ENCODE results near the gene KRTAP10-12. TPM values are rescaled to one million over a fixed set of nuclear protein-coding genes. Genes with fewer than 3 reads are reported as not detected.
A peak's percentile ranks its signal among the peaks of the same experiment; 100 is the strongest.

KRTAP10-12 gene
- total RNA-seq, 2 donors from 2014 or later = not detected

- no peaks in the 10 kb centered on the region for H3K9me3 Mint-ChIP-seq
- DNase-seq (ENCODE audit: low spot score) = no peak
- peaks cover 0 to 13% of the 10 kb centered on the region in 2 donors for H3K4me1 Mint-ChIP-seq (ENCODE audit: low read depth in 2 of 2)
- H3K27ac Mint-ChIP-seq = no peak overlapping the region
- H3K27me3 Mint-ChIP-seq = peaks cover 57 to 59% of the 10 kb centered on the region in 2 donors
- H3K36me3 Mint-ChIP-seq = no peaks in the 10 kb centered on the region
- no peak overlapping the region for H3K4me3 Mint-ChIP-seq
- ATAC-seq = peak in 1 of 2 donors; percentile 10
Measured at GRCh38 chr21:44697811-44698734, 1.1 kb downstream of the KRTAP10-12 start.

DNA sequence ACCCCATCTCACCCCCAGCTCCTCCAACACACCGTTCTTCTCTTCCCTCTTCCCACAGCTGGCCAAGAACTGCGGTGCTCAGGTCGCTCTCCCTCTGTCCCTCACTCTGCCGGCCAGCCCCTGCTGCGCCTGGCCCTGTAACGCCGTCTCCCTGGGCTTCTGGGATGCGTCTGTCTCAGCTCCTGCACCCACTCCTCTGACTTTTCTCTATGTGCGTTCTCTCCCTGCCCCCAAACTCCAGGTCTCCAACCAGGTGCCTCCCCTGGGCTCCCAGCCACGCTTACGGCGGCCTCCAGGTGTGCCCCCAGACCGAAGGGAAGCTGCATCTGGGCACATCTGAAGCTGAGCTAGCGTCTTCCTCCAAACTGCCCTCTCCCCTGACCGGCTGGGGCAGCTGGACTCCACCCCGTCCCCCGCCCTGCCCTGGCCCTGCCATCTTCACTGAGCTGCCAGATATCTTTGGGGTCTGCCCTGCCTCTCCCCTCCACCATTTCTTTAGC lies 2.6 kb downstream of the KRTAP10-12 start:
- Mint-ChIP-seq H3K36me3 (no peaks in the 10 kb centered on the region), H3K4me3 (no peak overlapping the region), H3K4me1 (ENCODE audit: low read depth in 2 of 2) (peaks cover 0 to 11% of the 10 kb centered on the region in 2 donors), H3K9me3 (no peaks in the 10 kb centered on the region), H3K27me3 (peaks cover 60 to 63% of the 10 kb centered on the region in 2 donors), H3K27ac (no peak overlapping the region)
- ATAC-seq = no peak
- DNase-seq (ENCODE audit: low spot score) = peak; percentile 32

GRCh38 chr21:44700101-44701022 lies 3.4 kb downstream of the KRTAP10-12 start:
- H3K4me3 Mint-ChIP-seq = no peak overlapping the region

DNA sequence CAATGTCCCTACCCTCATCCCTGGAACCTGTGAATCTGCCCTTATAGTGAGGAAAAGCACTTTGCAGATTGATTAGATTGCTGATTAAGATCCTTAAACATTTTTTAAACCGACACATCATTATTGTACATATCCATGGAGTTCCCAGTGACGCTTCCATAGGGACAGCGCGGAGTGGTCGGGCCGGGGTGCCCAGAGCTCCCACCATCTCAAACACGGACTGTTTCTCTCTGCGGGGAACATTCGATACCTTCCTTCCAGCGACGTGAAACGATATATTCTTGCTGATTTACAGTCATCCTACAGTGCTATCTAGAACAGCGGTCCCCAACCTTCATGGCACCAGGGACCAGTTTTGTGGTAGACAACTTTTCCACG lies 4.0 kb downstream of the KRTAP10-12 start:
- H3K27ac Mint-ChIP-seq = no peak overlapping the region
- H3K36me3 Mint-ChIP-seq = peaks cover 9% of the 10 kb centered on the region
- ATAC-seq = no peak
- H3K27me3 Mint-ChIP-seq = peaks cover 66 to 73% of the 10 kb centered on the region in 2 donors
- peak; percentile 53 for DNase-seq (ENCODE audit: low spot score)
- no peaks in the 10 kb centered on the region for H3K9me3 Mint-ChIP-seq
- H3K4me1 Mint-ChIP-seq (ENCODE audit: low read depth in 2 of 2) = peaks cover 4 to 15% of the 10 kb centered on the region in 2 donors
- no peak overlapping the region for H3K4me3 Mint-ChIP-seq

More at GRCh38 chr21:44700101-44701022, 3.4 kb downstream of the KRTAP10-12 start:
- H3K9me3 Mint-ChIP-seq = no peaks in the 10 kb centered on the region
- DNase-seq (ENCODE audit: low spot score) (peak; percentile 58), ATAC-seq (no peak)
- H3K36me3 Mint-ChIP-seq = peaks cover 4% of the 10 kb centered on the region
- H3K4me1 Mint-ChIP-seq (ENCODE audit: low read depth in 2 of 2) = peaks cover 0 to 11% of the 10 kb centered on the region in 2 donors
- peaks cover 63 to 68% of the 10 kb centered on the region in 2 donors for H3K27me3 Mint-ChIP-seq
- H3K27ac Mint-ChIP-seq = no peak overlapping the region

DNA sequence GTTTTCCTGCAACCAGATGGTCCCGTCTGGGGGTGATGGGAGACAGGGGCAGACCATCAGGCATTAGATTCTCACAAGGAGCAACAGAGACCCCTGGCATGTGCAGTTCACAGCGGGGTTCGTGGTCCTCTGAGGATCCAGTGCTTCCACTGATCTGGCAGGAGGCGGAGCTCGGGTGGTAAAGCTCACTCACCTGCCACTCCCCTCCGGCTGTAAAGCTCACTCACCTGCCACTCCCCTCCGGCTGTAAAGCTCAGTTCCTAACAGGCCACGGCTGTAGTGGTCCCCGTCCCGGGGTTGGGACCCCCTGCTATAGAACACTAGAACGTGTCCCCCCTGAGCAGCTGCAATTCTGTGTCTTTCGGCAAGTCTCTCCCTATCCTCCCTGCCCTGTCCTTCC lies 4.6 kb downstream of the KRTAP10-12 start:
- Mint-ChIP-seq H3K27me3 (peaks cover 61 to 69% of the 10 kb centered on the region in 2 donors), H3K36me3 (peaks cover 9% of the 10 kb centered on the region), H3K4me3 (no peak overlapping the region), H3K27ac (no peak overlapping the region), H3K9me3 (no peaks in the 10 kb centered on the region), H3K4me1 (ENCODE audit: low read depth in 2 of 2) (peaks cover 5 to 18% of the 10 kb centered on the region in 2 donors)
- DNase-seq (ENCODE audit: low spot score) (peak; percentile 42), ATAC-seq (no peak)

DNA sequence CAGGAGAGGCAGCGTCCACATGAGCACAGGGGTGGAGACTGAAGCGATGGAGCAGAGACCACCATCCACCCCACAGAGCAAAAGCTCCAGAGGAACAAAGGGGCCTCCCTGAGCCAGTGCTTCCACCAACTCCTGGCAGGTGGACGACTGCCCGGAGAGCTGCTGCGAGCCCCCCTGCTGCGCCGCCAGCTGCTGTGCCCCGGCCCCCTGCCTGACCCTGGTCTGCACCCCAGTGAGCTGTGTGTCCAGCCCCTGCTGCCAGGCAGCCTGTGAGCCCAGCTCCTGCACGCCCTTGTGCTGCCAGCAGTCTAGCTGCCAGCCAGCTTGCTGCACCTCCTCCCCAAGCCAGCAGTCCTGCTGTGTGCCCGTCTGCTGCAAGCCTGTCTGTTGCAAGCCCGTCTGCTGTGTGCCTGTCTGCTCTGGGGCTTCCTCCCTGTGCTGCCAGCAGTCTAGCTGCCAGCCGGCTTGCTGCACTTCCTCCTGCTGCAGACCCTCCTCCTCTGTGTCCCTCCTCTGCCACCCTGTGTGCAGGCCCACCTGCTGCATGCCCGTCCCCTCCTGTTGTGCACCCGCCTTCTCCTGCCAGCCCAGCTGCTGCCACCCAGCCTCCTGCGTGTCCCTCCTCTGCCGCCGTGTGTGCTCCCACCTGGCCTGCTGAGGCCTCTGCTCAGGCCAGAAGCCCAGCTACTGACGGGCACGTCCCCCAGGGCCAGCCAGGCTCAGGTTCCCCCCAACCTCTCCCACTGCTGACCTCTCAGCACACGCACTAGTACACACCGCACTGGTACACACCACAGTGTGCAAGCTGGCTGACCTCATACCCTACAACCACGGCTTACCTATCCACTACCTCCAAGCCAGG lies 5.4 kb downstream of the KRTAP10-12 start:
- no peak overlapping the region for H3K27ac Mint-ChIP-seq
- H3K9me3 Mint-ChIP-seq = no peaks in the 10 kb centered on the region
- peak in 1 of 2 donors; percentile 30 for ATAC-seq
- peak; percentile 48 for DNase-seq (ENCODE audit: low spot score)
- H3K27me3 Mint-ChIP-seq = peaks cover 54 to 63% of the 10 kb centered on the region in 2 donors
- peaks cover 5 to 18% of the 10 kb centered on the region in 2 donors for H3K4me1 Mint-ChIP-seq (ENCODE audit: low read depth in 2 of 2)
- no peak overlapping the region for H3K4me3 Mint-ChIP-seq
- H3K36me3 Mint-ChIP-seq = peaks cover 9% of the 10 kb centered on the region

DNA sequence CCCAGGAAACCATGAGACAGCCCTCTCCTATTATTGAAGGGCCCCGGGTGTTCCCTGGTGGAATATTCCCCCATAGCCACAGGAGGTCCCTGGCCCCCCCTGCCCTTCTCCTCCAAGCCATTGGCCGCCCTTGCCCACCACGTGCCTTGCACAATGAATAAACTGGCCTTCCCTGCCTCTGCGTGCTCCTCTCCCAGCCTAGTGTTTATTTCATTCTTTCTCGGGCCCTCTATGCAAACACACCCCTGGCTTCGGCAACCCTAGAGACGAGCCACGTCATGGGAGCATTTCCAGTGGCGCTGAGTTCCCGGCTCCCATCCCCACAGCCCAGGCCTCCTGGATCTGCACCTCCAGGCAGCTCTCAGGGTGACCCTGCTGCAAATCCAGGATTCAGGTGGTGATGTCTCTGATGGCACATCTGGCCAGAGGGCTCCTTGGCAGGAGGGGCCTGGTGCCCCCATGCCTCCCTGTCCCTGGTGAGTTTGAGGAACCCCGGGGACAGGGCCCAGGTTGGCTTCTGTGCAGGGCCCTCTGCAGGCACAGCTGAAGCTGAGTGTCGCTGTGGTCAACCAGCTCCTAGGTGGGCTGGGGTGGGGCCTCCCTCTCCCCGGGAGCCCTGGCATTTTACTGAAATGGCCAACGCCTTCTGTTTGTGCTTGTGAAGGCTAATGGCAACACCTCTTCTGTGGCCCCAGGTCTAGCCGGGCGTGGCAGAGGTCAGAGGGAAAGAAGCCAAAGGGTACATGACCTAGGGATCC lies 6.2 kb downstream of the KRTAP10-12 start:
- Mint-ChIP-seq H3K4me1 (ENCODE audit: low read depth in 2 of 2) (peaks cover 5 to 11% of the 10 kb centered on the region in 2 donors), H3K9me3 (no peaks in the 10 kb centered on the region), H3K4me3 (no peak overlapping the region), H3K27ac (no peak overlapping the region), H3K36me3 (peaks cover 9% of the 10 kb centered on the region), H3K27me3 (peaks cover 53 to 60% of the 10 kb centered on the region in 2 donors)
- ATAC-seq = no peak
- peak; percentile 47 for DNase-seq (ENCODE audit: low spot score)

DNA sequence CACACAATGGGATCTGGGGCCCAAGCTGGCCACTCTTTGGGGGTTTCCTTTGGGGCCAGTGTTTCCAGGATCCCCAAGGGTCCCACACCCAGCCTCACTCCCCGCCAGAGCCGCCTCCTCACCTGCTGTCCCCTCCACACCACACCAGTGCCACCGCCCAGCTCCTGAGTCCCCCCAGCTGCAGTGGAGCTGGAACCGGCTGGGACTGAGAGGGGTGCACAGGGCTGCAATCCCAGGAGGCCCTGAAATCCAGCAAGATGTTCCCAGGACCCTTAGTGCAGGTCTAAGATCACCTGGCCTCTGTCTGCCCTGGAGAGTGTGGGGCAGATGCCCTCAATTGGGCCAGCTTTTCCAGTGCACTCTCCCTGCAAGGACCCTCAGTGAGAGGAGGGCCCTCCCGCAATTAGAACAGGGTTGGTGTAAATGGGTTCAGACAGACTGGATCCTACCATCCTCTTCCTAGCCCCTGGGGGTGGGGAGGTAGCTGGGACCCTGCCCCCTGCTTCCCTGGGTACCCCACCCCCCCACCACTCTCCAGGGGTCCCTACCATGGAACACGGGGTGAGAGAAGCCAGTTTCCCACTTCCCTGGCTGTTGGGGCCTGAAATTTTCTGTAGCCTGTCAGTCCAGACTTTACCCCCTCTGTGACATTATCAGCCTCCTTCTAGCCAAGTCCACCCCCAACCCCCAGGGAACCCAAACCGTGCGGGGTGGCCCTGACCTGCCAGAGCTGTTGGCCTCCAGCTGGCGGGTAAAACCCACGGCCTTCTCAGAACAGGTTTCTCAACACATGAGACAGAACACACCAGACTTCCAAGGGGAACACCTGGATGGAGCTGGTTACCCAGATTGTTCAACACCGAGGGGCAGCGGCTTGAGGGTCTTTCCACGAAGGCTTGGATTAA lies 7.0 kb downstream of the KRTAP10-12 start:
- ATAC-seq (no peak), DNase-seq (ENCODE audit: low spot score) (peak; percentile 38)
- peaks cover 5 to 10% of the 10 kb centered on the region in 2 donors for H3K4me1 Mint-ChIP-seq (ENCODE audit: low read depth in 2 of 2)

DNA sequence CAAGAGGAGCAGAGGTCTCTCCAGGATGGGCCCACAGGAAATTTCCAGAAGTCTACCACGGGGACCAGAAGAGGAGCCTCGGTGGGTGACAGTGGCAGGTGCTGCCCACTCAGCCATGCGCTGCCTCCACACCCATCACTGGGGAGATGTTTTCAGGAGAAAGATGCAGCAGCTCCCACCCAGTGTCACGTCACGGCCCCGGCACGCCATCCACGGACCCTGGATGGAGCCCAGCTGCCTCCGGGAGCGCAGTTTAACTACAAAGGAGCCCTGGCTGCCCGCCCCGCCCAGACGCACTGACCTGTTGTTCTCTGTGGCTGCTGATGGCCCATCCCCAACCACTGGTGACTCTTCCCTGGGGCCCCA lies 7.6 kb downstream of the KRTAP10-12 start:
- DNase-seq (ENCODE audit: low spot score) (peak; percentile 18), ATAC-seq (no peak)
- Mint-ChIP-seq H3K27ac (no peak overlapping the region), H3K4me1 (ENCODE audit: low read depth in 2 of 2) (peaks cover 5 to 13% of the 10 kb centered on the region in 2 donors), H3K4me3 (no peak overlapping the region), H3K9me3 (no peaks in the 10 kb centered on the region), H3K36me3 (peaks cover 9% of the 10 kb centered on the region), H3K27me3 (peaks cover 52 to 56% of the 10 kb centered on the region in 2 donors)

More for the DNA sequence above, 7.0 kb downstream of the KRTAP10-12 start:
- Mint-ChIP-seq H3K9me3 (no peaks in the 10 kb centered on the region), H3K27me3 (peaks cover 52 to 56% of the 10 kb centered on the region in 2 donors), H3K4me3 (no peak overlapping the region), H3K27ac (no peak overlapping the region), H3K36me3 (peaks cover 9% of the 10 kb centered on the region)

DNA sequence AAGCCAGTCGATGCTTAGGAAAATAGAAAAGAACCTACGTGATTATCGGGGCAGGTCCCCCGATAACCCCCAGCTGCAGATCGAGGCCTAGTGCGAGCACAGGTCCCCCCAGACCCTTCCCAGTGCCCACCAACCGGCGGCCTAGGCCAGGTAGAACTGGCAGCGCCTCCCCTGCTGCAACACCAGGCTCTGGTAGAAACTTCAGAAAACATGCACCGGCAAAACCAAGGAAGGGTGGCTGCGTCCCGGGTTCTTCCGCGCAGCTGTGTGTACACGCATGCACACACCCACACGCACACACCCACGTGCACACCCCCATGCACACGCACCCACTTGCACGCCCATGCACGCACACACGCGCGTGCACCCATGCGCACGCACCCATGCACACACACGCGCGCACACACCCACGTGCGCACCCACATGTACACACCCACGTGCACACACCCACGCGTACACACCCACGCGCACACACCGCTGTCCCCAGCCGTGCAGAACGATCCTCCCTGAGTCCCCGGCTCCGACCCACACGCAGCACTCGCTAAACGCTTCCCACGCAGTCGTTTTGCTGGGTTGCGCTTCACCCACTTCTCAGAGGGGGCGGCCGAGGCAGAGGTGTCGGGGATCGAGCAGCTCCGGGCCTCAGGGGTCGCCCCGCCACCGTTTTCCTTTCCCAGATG lies 9.2 kb downstream of the KRTAP10-12 start:
- peaks cover 9% of the 10 kb centered on the region for H3K36me3 Mint-ChIP-seq
- H3K9me3 Mint-ChIP-seq = no peaks in the 10 kb centered on the region
- ATAC-seq (no peak), DNase-seq (ENCODE audit: low spot score) (peak; percentile 42)
- peaks cover 49% of the 10 kb centered on the region in 2 donors for H3K27me3 Mint-ChIP-seq
- no peak overlapping the region for H3K4me3 Mint-ChIP-seq
- H3K4me1 Mint-ChIP-seq (ENCODE audit: low read depth in 2 of 2) = peaks cover 5 to 13% of the 10 kb centered on the region in 2 donors
- H3K27ac Mint-ChIP-seq = no peak overlapping the region
